Neutrophil (primary cell): ENCODE data around the gene RFTN2.

Experiments
- H3K27ac ChIP-seq: fragments of 200-600 bp; sonication (generic); 2 replicates; pipeline ENCODE4 v1.5.1; 2016; ENCODE audit warnings: mild to moderate bottlenecking, moderate library complexity
- H3K27me3 ChIP-seq: fragments of 200-600 bp; sonication (generic); 2 replicates; pipeline ENCODE4 v1.6.0; 2016; ENCODE audit warnings: mild to moderate bottlenecking
- H3K36me3 ChIP-seq: fragments of 200-600 bp; sonication (generic); 2 replicates; pipeline ENCODE4 v1.5.1; 2017
- H3K4me1 ChIP-seq, 2 experiments: fragments of 200-600 bp in 1 of 2; sonication (generic) in 1 of 2; 1 replicate in 1 of 2; 2 replicates in 1 of 2; pipeline versions ENCODE4 v1.5.1 to v1.6.1; 2013 to 2016; ENCODE audit warnings: low read depth in 1 of 2, low read length in 1 of 2, mild to moderate bottlenecking in 1 of 2, moderate library complexity in 1 of 2; ENCODE audit not compliant: control insufficient read depth in 1 of 2, insufficient read depth in 1 of 2
- H3K4me3 ChIP-seq, 2 experiments: fragments of 200-600 bp in 1 of 2; sonication (generic) in 1 of 2; 1 replicate in 1 of 2; 2 replicates in 1 of 2; pipeline ENCODE4 v1.5.1; 2013 to 2016; ENCODE audit warnings: low read depth in 1 of 2, low read length in 1 of 2, mild to moderate bottlenecking in 1 of 2, moderate library complexity in 1 of 2
- H3K9me3 ChIP-seq: fragments of 200-600 bp; sonication (generic); 2 replicates; pipeline ENCODE4 v1.5.1; 2016
- CTCF ChIP-seq: fragments of 200-600 bp; sonication (generic); IDR thresholded peaks from 2 replicates; pipeline ENCODE4 v1.5.1; 2016; ENCODE audit warnings: antibody characterized with exemption

RFTN2 gene

DNA sequence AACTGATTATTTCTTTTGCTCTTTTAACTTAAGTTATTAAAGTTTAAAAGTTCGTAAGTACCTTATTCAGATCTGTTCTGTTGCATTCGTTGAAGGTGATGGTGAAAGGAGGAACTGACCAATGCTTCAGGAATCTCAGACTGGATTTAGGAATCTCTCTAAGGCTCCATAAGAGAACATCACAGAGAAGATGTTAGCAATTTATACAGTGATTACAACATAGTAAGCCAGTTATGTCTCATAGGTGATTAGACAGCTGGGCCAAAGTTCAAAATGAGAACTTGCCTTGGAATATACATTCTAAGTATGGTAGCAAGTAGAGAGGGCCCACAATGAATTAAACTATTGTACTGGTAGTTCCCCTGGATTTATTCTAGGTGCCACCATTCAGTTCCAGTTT lies 32.9 kb upstream of the RFTN2 start:
- H3K9me3 ChIP-seq, result no peaks in the 10 kb centered on the region
- H3K27ac ChIP-seq, result no peak overlapping the region
- no peak overlapping the region for H3K4me3 ChIP-seq
- no peak for TF ChIP-seq CTCF
- peaks cover 34 to 35% of the 10 kb centered on the region in 2 experiments for H3K4me1 ChIP-seq
- H3K36me3 ChIP-seq, result no peaks in the 10 kb centered on the region
- no peaks in the 10 kb centered on the region for H3K27me3 ChIP-seq

GRCh38 chr2:197707316-197708213 lies 32.2 kb upstream of the RFTN2 start:
- H3K36me3 ChIP-seq, result no peaks in the 10 kb centered on the region
- H3K9me3 ChIP-seq, result no peaks in the 10 kb centered on the region
- no peak overlapping the region for H3K4me3 ChIP-seq
- H3K4me1 ChIP-seq, result peaks cover 34 to 35% of the 10 kb centered on the region in 2 experiments
- no peaks in the 10 kb centered on the region for H3K27me3 ChIP-seq
- TF ChIP-seq CTCF, result peak; percentile 72
- H3K27ac ChIP-seq, result no peak overlapping the region

DNA sequence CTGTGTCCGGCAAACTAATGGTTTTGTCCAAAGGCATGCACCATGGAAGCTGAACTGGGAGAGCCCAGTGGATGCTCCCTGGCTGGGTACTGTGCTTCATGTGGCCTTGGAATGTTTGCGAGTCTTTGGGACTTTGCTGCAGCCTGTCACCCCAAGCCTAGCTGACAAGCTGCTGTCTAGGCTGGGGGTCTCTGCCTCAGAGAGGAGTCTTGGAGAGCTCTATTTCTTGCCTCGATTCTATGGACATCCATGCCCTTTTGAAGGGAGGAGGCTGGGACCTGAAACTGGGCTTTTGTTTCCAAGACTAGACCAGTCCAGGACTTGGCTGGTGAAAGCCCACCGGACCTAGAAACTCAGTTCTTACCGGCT lies 31.4 kb upstream of the RFTN2 start:
- Histone ChIP-seq H3K9me3 (no peaks in the 10 kb centered on the region), H3K4me3 (no peak overlapping the region), H3K27me3 (no peaks in the 10 kb centered on the region), H3K36me3 (no peaks in the 10 kb centered on the region), H3K4me1 (peaks cover 31 to 35% of the 10 kb centered on the region in 2 experiments), H3K27ac (no peak overlapping the region)
- TF ChIP-seq CTCF, result no peak

GRCh38 chr2:197705912-197706838 lies 30.8 kb upstream of the RFTN2 start:
- Histone ChIP-seq H3K36me3 (no peaks in the 10 kb centered on the region), H3K4me3 (peak overlapping the region; percentile 81 to 82), H3K9me3 (no peaks in the 10 kb centered on the region), H3K27ac (no peak overlapping the region), H3K4me1 (peaks cover 24 to 30% of the 10 kb centered on the region in 2 experiments), H3K27me3 (no peaks in the 10 kb centered on the region)
- TF ChIP-seq CTCF, result no peak

GRCh38 chr2:197705121-197705911 lies 29.9 kb upstream of the RFTN2 start, which contains the start of gene MARS2:
Gene MARS2, plus strand, starts transcription at chr2:197705369. Its CDS starts 37 bp downstream, at chr2:197705406.
- Histone ChIP-seq H3K36me3 (no peaks in the 10 kb centered on the region), H3K4me1 (peaks cover 17 to 26% of the 10 kb centered on the region in 2 experiments), H3K9me3 (no peaks in the 10 kb centered on the region), H3K27me3 (no peaks in the 10 kb centered on the region), H3K4me3 (peak within 1 kb of the TSS; percentile 81 to 82), H3K27ac (peak within 1 kb of the TSS; percentile 79)
- TF ChIP-seq CTCF, result peak; percentile 40
